K562 (cell line): ENCODE results near the gene GDF15. TPM values are rescaled to one million over a fixed set of nuclear protein-coding genes. Genes with fewer than 3 reads are reported as not detected.

Source experiments
- CREB1 ChIP-seq, 2 experiments: sonication (generic) in 1 of 2; formaldehyde crosslinking in 1 of 2; IDR thresholded peaks; 2 replicates each; pipeline versions ENCODE4 v1.6.1 to v1.8.0; 2012 to 2022; ENCODE audit warnings: inconsistent platforms in 1 of 2, mild to moderate bottlenecking in 1 of 2, missing genetic modification reagents in 1 of 2, moderate library complexity in 1 of 2
- DDX20 ChIP-seq: fragments of 450-650 bp; IDR thresholded peaks from 2 replicates; pipeline ENCODE4 v1.6.1; 2016; ENCODE audit warnings: missing genetic modification characterization, low read depth, mild to moderate bottlenecking, missing compliant biosample characterization, moderate library complexity
- E2F6 ChIP-seq, 2 experiments: IDR thresholded peaks; 2 replicates each; pipeline ENCODE4 v1.6.1; 2011; ENCODE audit warnings: borderline replicate concordance in 1 of 2, control low read depth in 1 of 2, low read depth in 1 of 2, low read length in 1 of 2, mild to moderate bottlenecking in 1 of 2, mixed read lengths in 1 of 2, moderate library complexity in 1 of 2; ENCODE audit not compliant: insufficient read depth in 1 of 2, insufficient read length in 1 of 2, poor library complexity in 1 of 2, severe bottlenecking in 1 of 2; ENCODE audit errors: extremely low read depth in 1 of 2
- E4F1 ChIP-seq: fragments of 250-450 bp; sonication (Bioruptor Pico); IDR thresholded peaks from 2 replicates; pipeline ENCODE4 v1.5.0; 2021; ENCODE audit warnings: mild to moderate bottlenecking, borderline replicate concordance
- EHMT2 ChIP-seq: fragments of 450-650 bp; IDR thresholded peaks from 2 replicates; pipeline ENCODE4 v1.6.1; 2018; ENCODE audit warnings: antibody characterized with exemption
- KAT7 ChIP-seq: sonication (generic); formaldehyde crosslinking; IDR thresholded peaks from 2 replicates; pipeline ENCODE4 v1.8.0; 2022; ENCODE audit warnings: missing genetic modification reagents, mild to moderate bottlenecking, borderline replicate concordance
- LCOR ChIP-seq: sonication (generic); formaldehyde crosslinking; IDR thresholded peaks from 2 replicates; pipeline ENCODE4 v1.8.0; 2022; ENCODE audit warnings: mild to moderate bottlenecking, missing genetic modification reagents
- MITF ChIP-seq: IDR thresholded peaks from 2 replicates; pipeline ENCODE4 v1.6.1; 2014; ENCODE audit warnings: antibody characterized with exemption
- MTF1 ChIP-seq: fragments of 250-450 bp; sonication (Bioruptor Pico); IDR thresholded peaks from 2 replicates; pipeline ENCODE4 v1.9.0; 2021; ENCODE audit warnings: moderate library complexity, mild to moderate bottlenecking, inconsistent platforms, borderline replicate concordance
- NR2F6 ChIP-seq: fragments of 450-650 bp; formaldehyde crosslinking; IDR thresholded peaks from 2 replicates; pipeline ENCODE4 v1.4.0; 2020; ENCODE audit warnings: mild to moderate bottlenecking
- POLR2G ChIP-seq: fragments of 200-400 bp; formaldehyde crosslinking; IDR thresholded peaks from 2 replicates; pipeline ENCODE4 v1.6.1; 2017; ENCODE audit warnings: low read depth, mild to moderate bottlenecking, antibody characterized with exemption, low read length, moderate library complexity
- PTRF ChIP-seq: fragments of 450-650 bp; IDR thresholded peaks from 2 replicates; pipeline ENCODE4 v1.6.1; 2016; ENCODE audit warnings: mild to moderate bottlenecking, missing genetic modification characterization, missing compliant biosample characterization
- RBFOX2 ChIP-seq: fragments of 200-400 bp; formaldehyde crosslinking; IDR thresholded peaks from 2 replicates; pipeline ENCODE4 v1.6.1; 2017; ENCODE audit warnings: low read depth, mild to moderate bottlenecking, low read length, moderate library complexity
- SMAD3 ChIP-seq: fragments of 450-650 bp; formaldehyde crosslinking; conservative IDR thresholded peaks from 2 replicates; pipeline ENCODE4 v1.4.0; 2020; ENCODE audit warnings: mild to moderate bottlenecking
- ZBTB49 ChIP-seq: sonication (generic); formaldehyde crosslinking; IDR thresholded peaks from 2 replicates; pipeline ENCODE4 v1.8.0; 2022; ENCODE audit warnings: missing genetic modification reagents, mild to moderate bottlenecking, borderline replicate concordance
- ZNF143 ChIP-seq: sonication (generic); formaldehyde crosslinking; IDR thresholded peaks from 2 replicates; pipeline ENCODE4 v1.9.0; 2022; ENCODE audit warnings: mild to moderate bottlenecking, missing genetic modification reagents
- ZNF280B ChIP-seq: fragments of 250-450 bp; sonication (Bioruptor Pico); IDR thresholded peaks from 2 replicates; pipeline ENCODE4 v1.5.1; 2021; ENCODE audit warnings: mild to moderate bottlenecking
- ZNF354B ChIP-seq: fragments of 250-450 bp; sonication (Bioruptor Pico); IDR thresholded peaks from 2 replicates; pipeline ENCODE4 v1.4.0; 2020
- polyA plus RNA-seq, 8 experiments: library from polyadenylated mRNA; depleted of rRNA in 4 of 8; stranded (reverse) in 5 of 8; unstranded in 3 of 8; fragments of >200 nt; fragmentation: Nextera tagmentation in 2 of 8; fragmentation: Illumina TruSeq in 1 of 8; extraction: Ambion mirVana in 2 of 8; extraction: Trizol in 1 of 8; gene quantifications; 2 replicates each; pipeline versions ENCODE4 v1.2.1 to v1.2.3, GENCODE V29; 2011 to 2014; ENCODE audit warnings: inconsistent platforms in 1 of 8, missing spikeins in 1 of 8
- total RNA-seq, 7 experiments: library from RNA; depleted of rRNA in 6 of 7; stranded (reverse); fragments of >200 nt in 6 of 7; fragmentation: Illumina TruSeq in 2 of 7; extraction: Trizol in 2 of 7; gene quantifications; 2 replicates each; pipeline versions ENCODE4 v1.2.1 to v1.2.3, GENCODE V29; 2011 to 2021; ENCODE audit warnings: low replicate concordance in 1 of 7

The GDF15 gene
- total and polyA plus RNA-seq, 9 of the 15 experiments (the other 6 are each of a cell fraction or from before 2014, with no cell fraction given): 2.3 to 82.4 (median 12.5) TPM

- TF ChIP-seq ZBTB49 (CRISPR knock-in tag) (no peak), LCOR (CRISPR knock-in tag) (no peak), PTRF (no peak), CREB1 (IDR thresholded peaks at IDR 0.05) (no peak), CREB1 (CRISPR knock-in tag; IDR thresholded peaks at IDR 0.05) (no peak), ZNF143 (CRISPR knock-in tag) (no peak), KAT7 (CRISPR knock-in tag) (no peak), MTF1 (CRISPR knock-in tag) (no peak), NR2F6 (CRISPR knock-in tag) (no peak), POLR2G (no peak), SMAD3 (CRISPR knock-in tag) (no peak), RBFOX2 (0 out of 2 replicates have a peak, but pooled peaks have one; percentile 24), ZNF354B (no peak), E2F6 (IDR thresholded peaks at IDR 0.05; ENCODE audit: borderline replicate concordance in 1 of 2, extremely low read depth in 1 of 2, insufficient read depth in 1 of 2, insufficient read length in 1 of 2, low read depth in 1 of 2, low read length in 1 of 2, poor library complexity in 1 of 2, severe bottlenecking in 1 of 2) (no peak), MITF (no peak), ZNF280B (CRISPR knock-in tag) (no peak), DDX20 (tag) (no peak), EHMT2 (no peak), E4F1 (no peak)
Measured at GRCh38 chr19:18401580-18402112, 15.7 kb downstream of the GDF15 start (continued).
